ENCODE measurements around the gene CPNE1.
A peak's percentile ranks its signal among the peaks of the same experiment; 100 is the strongest.
"Not testable (repeated sequence)": the region's sequence is repeated elsewhere in the genome, so short reads cannot be mapped to it uniquely, and the experiment has no call there.

CPNE1 gene

DNA sequence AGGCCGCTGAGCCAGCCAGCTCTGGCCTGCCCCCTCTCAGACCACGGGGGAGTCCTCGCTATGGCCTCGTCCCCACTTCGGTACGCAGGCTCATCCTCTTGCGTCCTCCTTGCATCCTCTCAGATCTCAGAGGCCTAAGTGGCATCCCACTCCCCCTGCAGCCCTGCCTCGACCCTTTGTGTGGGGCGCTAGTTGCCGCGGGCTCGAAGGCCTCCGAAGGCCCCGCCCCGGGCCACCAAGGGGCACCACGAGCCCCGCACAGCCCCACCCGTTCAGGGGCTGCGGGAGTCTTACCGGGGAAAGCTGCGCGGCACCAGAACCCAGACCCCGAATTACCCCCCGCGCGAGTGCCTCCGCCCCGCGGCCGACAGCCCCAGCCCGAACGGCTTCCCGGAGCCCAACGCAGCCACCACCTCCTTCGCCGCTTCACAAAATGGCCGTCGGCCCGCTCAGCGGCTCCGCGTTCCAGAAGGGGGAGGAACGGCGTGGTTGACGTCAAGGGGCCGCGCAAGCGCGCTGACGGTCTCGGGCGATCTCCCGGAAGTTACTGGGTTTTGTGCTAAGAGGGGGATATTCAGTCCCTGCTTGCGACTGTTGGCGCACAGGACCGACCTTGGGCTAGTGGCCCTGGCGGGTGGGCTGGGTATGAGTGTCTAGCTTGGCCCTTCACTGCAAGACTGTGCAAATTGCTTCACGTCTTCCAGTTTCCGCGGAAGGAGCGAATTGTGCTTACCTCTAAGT lies at the start of gene CPNE1, which contains the start of gene RBM12:
Gene CPNE1 (minus strand): TSS at position 435 of the 741 bp plus-strand sequence. CDS start 31,977 bp downstream, outside the sequence.
Gene RBM12 (minus strand): TSS at position 435 of the 741 bp plus-strand sequence. CDS start 9,578 bp downstream, outside the sequence.
- DNase-seq: peak; percentile 93

DNA sequence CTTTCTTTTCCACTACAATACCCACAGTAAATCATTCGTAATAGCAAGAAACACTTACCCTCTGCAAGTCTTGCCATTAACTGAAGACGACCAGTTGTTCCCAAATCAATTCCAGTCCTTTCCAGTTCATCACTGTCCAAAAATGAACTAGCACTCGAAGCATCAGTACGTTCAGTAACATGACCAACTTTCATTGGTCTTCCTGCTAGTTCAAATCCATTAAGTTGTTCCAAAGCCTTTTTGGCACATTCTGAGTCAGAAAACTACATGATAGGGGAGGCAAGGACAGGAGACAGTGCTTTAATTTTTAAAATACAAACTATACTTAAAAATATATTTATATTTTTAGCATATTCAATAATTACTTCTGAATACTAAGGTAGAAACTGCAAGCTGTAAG lies 49.4 kb upstream of the CPNE1 start:
- DNase-seq: no peak

- not testable (repeated sequence) for DNase-seq
Observed at GRCh38 chr20:35713120-35713519, 48.4 kb upstream of the CPNE1 start.

DNA sequence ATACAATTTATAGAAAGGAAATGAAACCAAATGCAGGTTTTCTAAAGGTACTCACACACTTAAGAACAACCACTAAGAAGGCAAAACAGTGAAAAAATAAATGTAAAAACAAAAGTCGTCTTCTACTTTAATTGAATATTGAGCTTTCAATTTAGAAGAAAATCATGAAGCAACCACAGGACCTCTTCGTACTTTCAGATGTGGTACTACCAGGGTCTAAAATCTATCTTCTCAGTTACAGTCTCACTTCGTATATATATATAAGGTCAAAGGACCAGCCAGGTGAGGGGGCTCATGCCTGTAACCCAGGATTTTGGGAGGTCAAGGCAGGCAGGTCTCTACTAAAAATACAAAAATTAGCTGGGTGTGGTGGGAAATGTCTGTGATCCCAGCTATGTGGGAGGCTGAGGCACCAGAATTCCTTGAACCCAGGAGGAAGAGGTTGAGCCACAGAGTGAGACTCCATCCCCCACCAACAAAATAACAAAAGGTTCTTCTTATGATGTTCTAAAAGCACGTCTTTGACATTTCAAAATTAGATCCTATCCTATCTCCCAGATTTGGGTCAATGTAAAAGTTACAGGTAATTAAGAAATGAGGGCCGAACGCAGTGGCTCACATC lies 47.0 kb upstream of the CPNE1 start:
- no peak for DNase-seq

- DNase-seq: no peak
Observed at GRCh38 chr20:35710884-35711587, 46.3 kb upstream of the CPNE1 start.

GRCh38 chr20:35710039-35710438 lies 45.3 kb upstream of the CPNE1 start:
- no peak for DNase-seq

GRCh38 chr20:35709259-35709658 lies 44.6 kb upstream of the CPNE1 start:
- no peak for DNase-seq

GRCh38 chr20:35708502-35708901 lies 43.8 kb upstream of the CPNE1 start:
- DNase-seq: no peak

GRCh38 chr20:35706591-35707529 lies 42.2 kb upstream of the CPNE1 start:
- DNase-seq: not testable (repeated sequence)

DNA sequence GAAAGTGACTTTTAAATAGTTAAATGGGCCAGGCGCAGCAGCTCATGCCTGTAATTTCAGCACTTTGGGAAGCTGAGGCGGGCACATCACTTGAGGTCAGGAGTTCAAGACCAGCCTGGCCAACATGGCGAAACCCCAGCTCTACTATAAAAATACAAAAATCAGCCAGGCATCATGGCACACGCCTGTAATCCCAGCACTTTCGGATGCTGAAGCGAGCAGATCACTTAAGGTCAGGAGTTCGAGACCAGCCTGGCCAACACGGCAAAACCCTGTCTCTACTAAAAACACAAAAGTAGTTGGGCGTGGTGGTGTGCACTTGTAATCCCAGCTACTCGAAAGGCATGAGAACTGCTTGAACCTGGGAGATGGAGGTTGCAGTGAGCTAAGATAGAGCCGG lies 41.2 kb upstream of the CPNE1 start:
- not testable (repeated sequence) for DNase-seq

- DNase-seq: no peak
Observed at GRCh38 chr20:35704514-35705261, 40.0 kb upstream of the CPNE1 start.

GRCh38 chr20:35702824-35703695 lies 38.4 kb upstream of the CPNE1 start:
- DNase-seq: no peak

DNA sequence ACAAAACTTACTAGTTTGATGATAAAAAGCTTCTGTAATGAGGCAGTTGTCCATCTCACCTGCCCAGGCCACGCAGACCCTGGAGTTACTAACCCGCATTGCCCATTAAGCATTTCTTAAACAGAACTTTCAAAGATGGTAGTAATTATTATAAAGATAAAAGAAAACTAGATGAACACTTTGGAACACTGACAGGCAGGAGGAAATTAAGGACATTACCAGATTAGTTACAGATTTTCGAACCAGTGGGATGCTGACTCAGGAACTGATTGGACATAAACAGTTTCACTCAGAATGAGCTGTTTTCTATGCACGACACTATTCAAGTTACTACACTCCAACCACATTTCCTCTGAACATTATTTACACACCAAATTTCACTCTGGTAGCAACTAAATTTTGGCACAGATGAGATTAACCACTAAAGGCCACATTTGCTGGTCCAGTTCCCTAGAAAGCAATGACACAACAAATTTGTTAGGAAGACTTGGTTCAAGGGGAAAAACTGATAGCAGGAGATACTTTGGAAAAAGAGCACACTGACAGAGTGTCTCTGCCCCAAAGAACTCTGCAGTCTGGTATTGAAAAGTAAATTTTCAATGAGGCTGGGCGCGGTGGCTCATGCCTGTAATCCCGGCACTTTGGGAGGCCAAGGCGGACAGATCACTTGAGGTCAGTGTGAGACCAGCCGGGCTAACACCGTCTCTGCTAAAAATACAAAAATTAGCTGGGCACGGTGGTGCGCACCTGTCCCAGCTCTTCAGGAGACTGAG lies 37.5 kb upstream of the CPNE1 start:
- peak; percentile 26 for DNase-seq

GRCh38 chr20:35700625-35701148 lies 36.0 kb upstream of the CPNE1 start:
- DNase-seq: peak; percentile 16

DNA sequence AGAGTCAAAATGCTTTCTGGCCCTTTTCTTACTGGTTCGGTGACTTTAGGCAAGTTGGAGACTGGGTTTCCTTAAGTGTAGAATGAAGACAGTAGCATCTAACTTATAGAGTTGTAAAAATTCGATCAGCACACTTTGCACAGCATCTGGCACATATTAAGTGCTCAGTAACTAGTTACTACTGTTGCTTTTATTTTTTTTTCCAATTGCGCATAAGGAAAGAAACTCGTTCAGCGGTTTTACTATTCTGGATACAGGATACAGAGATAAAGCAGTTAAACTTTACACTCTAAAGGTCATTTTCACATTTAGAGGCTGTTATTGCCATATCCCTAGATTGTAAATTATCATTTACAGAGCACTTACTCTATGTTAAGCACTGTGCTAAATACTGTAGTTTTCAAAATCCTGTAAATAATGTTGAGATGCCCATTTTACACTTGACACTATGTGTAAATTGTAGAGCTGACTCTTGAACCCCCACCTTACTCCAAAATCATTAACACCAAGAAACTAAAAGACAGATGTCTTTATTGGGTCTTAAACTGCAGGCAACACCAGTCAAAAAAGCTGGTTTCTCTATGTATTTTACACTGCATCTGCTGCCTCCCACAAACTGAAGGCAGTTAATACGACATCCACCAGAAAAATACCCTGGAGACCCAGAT lies 35.4 kb upstream of the CPNE1 start:
- no peak for DNase-seq

- DNase-seq: peak; percentile 81
Observed at GRCh38 chr20:35699127-35699956, 34.6 kb upstream of the CPNE1 start, which contains the start of the genes NFS1 and ROMO1. Gene NFS1 (minus strand): TSS chr20:35699352. CDS start chr20:35699288, 64 bp downstream. Gene ROMO1 (plus strand): TSS chr20:35699405. CDS start chr20:35699633, 228 bp downstream.

- peak; percentile 30 for DNase-seq
Observed at GRCh38 chr20:35698298-35699126, 33.8 kb upstream of the CPNE1 start.
